ENCODE measurements around the gene CAMTA1.
"Not testable (repeated sequence)": the region's sequence is repeated elsewhere in the genome, so short reads cannot be mapped to it uniquely, and the experiment has no call there.

CAMTA1 gene

GRCh38 chr1:7688659-7689058 lies 903.4 kb downstream of the CAMTA1 start:
- no peak for TF ChIP-seq CTCF (IDR thresholded peaks at IDR 0.05; ENCODE audit: control insufficient read depth, extremely low read depth, insufficient read depth)
- H3K4me3 ChIP-seq (ENCODE audit: low read depth, low read length) = no peak overlapping the region
- DNase-seq (ENCODE audit: low read depth) = no peak

DNA sequence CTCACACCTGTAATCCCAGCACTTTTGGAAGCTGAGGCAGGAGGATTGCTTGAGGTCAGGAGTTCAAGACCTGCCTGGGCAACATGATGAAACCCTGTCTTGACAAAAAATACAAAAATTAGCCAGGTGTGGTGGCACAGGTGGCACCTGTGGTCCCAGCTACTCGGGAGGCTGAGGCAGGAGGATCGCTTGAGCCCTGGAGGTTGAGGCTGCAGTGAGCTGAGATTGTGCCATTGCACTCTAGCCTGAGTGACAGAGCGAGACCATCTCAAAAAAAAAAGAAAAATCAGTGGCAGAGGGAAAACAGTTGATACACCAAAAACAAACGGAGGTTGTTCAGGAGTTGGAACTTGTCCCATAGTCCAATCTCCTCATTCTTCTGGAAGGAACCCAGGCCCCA lies 904.1 kb downstream of the CAMTA1 start:
- H3K4me3 ChIP-seq (ENCODE audit: low read depth, low read length); DNase-seq (ENCODE audit: low read depth): not testable (repeated sequence)

DNA sequence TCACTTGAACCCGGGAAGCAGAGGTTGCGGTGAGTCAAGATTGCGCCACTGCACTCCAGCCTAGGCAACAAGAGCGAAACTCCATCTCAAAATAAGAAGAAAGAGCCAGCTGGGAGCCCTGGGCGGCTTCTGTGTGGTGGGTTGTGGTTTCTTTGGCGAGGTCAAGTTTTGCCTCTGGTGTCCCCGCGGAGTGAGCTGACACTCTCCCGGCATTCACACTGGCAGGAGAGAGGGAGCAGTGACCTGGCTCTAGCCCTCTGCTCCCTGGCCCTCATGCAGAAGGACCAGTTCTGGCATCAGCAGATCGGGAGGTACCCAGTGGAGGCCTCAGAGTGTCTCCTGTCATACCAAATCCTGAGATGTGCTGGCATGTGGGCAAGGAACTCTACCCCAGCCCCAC lies 904.8 kb downstream of the CAMTA1 start:
- no peak overlapping the region for H3K4me3 ChIP-seq (ENCODE audit: low read depth, low read length)
- DNase-seq (ENCODE audit: low read depth) = no peak
- no peak for TF ChIP-seq CTCF (IDR thresholded peaks at IDR 0.05; ENCODE audit: control insufficient read depth, extremely low read depth, insufficient read depth)

DNA sequence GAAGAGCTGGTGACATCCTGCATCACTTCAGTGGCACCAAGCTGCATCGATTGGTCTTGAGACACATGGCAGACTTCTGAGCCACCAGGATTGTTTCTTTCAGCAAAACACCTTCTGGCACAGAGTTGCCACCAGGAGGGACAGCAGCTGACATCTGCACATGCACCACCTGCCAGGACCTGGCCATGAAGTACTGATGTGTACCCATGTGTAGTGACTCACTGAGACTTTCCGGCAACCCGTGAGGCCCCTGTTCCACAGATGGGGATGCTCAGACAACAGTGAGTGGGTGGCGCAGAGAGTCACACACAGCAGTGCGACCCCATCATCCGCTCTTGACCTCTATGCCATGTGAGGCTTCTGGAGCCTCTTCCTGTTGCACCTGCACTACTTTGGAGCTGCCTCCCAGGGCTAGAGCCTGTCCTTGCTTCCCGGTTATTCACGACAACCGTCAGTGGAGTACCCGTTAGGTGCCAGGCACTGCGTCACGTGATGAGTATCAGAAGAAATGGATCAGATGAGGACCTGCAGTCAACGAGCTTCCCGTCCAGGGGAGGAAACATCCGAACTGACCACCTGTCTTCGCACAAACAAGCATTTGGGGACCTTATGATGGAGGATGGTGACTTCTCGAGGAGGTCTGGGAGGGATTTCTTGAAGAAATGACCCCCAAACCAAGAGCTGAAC lies 905.4 kb downstream of the CAMTA1 start:
- no peak for DNase-seq (ENCODE audit: low read depth)
- H3K4me3 ChIP-seq (ENCODE audit: low read depth, low read length) = no peak overlapping the region
- TF ChIP-seq CTCF (IDR thresholded peaks at IDR 0.05; ENCODE audit: control insufficient read depth, extremely low read depth, insufficient read depth) = no peak

DNA sequence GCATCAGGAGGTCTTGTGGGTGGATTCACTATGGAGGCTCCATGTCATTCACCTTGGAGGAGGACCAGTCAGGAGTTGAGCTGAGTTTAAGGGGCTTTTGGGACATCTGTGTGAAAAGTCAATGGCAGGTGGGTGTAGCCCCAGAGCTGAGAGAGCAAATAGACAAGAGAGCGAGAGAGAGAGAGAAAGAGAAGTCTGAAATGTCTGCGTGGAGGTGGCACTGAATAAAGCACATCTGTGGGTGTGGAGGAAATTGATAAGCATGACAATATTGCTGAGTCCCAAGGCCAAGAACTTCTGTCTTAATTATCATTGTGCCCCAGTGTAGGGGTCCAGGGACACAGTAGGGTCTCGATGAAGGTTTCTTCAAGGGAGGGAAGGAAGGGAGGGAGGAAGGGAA lies 906.3 kb downstream of the CAMTA1 start:
- H3K4me3 ChIP-seq (ENCODE audit: low read depth, low read length) = no peak overlapping the region
- DNase-seq (ENCODE audit: low read depth) = no peak
- no peak for TF ChIP-seq CTCF (IDR thresholded peaks at IDR 0.05; ENCODE audit: control insufficient read depth, extremely low read depth, insufficient read depth)

DNA sequence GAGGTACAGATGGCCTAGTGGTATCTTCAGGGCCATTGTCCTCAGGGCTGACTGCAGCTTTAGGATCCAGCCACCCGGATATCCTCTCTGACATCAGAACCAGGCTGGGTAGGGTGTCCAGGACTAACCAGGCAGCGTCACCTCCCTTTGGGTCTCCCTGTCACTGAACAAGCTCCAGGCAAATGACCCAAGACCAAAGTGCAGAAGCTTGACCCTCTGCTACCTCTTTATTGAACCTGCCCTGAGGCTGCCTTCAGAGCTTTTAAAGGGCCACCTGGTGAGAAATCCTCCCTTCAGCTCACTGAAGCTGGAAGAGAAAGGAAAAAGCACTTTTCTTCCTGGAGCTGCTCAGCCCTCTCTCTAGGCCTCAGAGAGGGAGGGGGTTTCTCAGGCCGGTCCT lies 906.8 kb downstream of the CAMTA1 start:
- TF ChIP-seq CTCF (IDR thresholded peaks at IDR 0.05; ENCODE audit: control insufficient read depth, extremely low read depth, insufficient read depth) = no peak
- H3K4me3 ChIP-seq (ENCODE audit: low read depth, low read length) = no peak overlapping the region
- DNase-seq (ENCODE audit: low read depth) = no peak

DNA sequence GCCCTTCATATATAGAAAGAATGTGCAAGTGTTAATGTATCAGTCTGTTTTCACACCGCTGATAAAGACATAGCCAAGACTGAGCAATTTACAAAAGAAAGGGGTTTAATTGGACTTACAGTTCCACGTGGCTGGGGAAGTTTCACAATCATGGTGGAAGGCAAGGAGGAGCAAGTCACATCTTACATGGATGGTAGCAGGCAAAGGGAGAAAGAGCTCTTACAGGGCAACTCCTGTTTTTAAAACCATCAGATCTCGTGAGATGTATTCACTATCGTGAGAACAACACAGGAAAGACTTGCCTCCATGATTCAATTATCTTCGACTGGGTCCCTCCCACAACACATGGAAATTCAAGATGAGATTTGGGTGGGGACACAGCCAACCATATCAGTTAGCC lies 907.8 kb downstream of the CAMTA1 start:
- H3K4me3 ChIP-seq (ENCODE audit: low read depth, low read length); DNase-seq (ENCODE audit: low read depth): not testable (repeated sequence)

DNA sequence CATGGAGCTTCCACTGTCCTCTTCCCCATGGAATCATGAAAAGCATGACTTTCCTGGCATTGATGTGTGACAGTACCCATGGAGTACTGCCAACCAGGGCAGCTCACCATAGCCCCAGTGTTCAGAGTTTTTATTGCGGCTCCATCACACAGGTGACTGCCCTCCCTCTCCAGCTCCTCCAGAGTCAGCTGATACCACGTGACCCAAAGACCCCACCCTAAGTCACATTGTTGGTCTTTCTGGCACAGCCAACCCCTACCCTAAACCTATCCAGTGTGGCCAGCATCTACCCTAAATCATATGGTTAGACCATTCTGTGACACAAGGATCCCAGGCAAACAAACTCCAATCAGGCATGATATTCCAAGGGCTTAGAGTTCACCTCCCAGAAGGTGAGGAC lies 908.4 kb downstream of the CAMTA1 start:
- no peak overlapping the region for H3K4me3 ChIP-seq (ENCODE audit: low read depth, low read length)
- no peak for DNase-seq (ENCODE audit: low read depth)
- TF ChIP-seq CTCF (IDR thresholded peaks at IDR 0.05; ENCODE audit: control insufficient read depth, extremely low read depth, insufficient read depth) = no peak
